ENCODE results near the gene SNED1. TPM values are rescaled to one million over a fixed set of nuclear protein-coding genes. Genes with fewer than 3 reads are reported as not detected.

Gene SNED1
- total and polyA plus RNA-seq, 4 donors = 0.65 to 18.1 (median 2.8) TPM

DNA sequence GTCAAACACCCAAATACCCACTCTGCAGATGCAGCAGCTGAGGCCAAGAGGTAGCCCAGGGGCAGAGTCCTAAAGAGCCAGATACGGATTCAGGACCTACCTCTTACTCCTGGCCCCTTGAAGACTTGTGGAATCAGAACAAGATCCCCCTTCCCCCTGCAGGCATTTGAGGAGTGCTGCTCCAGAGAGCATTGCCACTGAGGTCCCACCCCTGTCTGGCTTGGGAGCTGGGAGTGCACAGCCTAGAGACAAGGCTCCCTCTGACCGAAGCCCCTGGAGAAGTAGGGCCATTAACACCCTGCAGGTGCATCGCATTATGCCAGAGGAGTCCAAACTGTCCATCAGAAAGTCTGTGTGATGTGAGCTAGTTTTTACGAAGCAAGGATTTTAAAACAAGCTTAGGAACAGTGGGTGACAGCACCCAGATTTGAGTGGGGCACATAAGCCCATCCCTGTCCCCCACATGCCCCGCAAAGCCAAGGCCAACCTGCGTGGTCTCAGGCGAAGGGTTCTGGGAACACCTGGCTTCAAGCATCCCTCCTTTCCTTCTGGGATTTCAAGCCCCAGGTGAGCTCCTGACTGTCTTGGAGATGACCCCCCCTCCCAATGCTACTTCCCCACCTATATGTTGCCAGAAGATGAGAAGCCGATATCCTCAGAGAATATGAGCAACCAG lies 55.3 kb downstream of the SNED1 start:
- H3K36me3 ChIP-seq (ENCODE audit: control insufficient read depth in 4 of 4, insufficient read depth in 3 of 4, low read depth in 1 of 4, low read length in 3 of 4) = peaks cover 2 to 56% (median 18%) of the 10 kb centered on the region in 4 donors
- TF ChIP-seq HNF4A (conservative IDR thresholded peaks at IDR 0.05) = no peak
- TF ChIP-seq GABPA (IDR thresholded peaks at IDR 0.05 in 1 of 2, conservative IDR thresholded peaks at IDR 0.05 in 1 of 2) = no peak
- TF ChIP-seq SP1 (IDR thresholded peaks at IDR 0.05) = no peak
- no peak for TF ChIP-seq CTCF (IDR thresholded peaks at IDR 0.05; ENCODE audit: low read depth, low read length, missing input control)
- no peak for TF ChIP-seq EGR1 (IDR thresholded peaks at IDR 0.05; ENCODE audit: low read depth in 2 of 2)
- TF ChIP-seq RXRA (IDR thresholded peaks at IDR 0.05) = no peak
- TF ChIP-seq FOXA2 (IDR thresholded peaks at IDR 0.05) = no peak
- TF ChIP-seq YY1 (IDR thresholded peaks at IDR 0.05) = no peak
- no peak for TF ChIP-seq MAX (IDR thresholded peaks at IDR 0.05)
- TF ChIP-seq ZBTB33 (IDR thresholded peaks at IDR 0.05) = no peak
- no peak for TF ChIP-seq JUND (IDR thresholded peaks at IDR 0.05)
- TF ChIP-seq RAD21 (IDR thresholded peaks at IDR 0.05) = no peak
- TF ChIP-seq NR2F2 (IDR thresholded peaks at IDR 0.05) = no peak
- no peak for TF ChIP-seq HNF4G (IDR thresholded peaks at IDR 0.05)
- no peak for TF ChIP-seq REST (IDR thresholded peaks at IDR 0.05)
- no peak for TF ChIP-seq ATF3 (IDR thresholded peaks at IDR 0.05)
- TF ChIP-seq TAF1 (conservative IDR thresholded peaks at IDR 0.05) = no peak
- TF ChIP-seq FOXA1 (IDR thresholded peaks at IDR 0.05) = no peak
- DNase-seq (ENCODE audit: low spot score) = peak; percentile 22
- no peaks in the 10 kb centered on the region for H3K9me3 ChIP-seq (ENCODE audit: control insufficient read depth in 4 of 4, low read length in 3 of 4)
- H3K27ac ChIP-seq (ENCODE audit: low read depth in 1 of 2, low read length in 2 of 2) = no peak overlapping the region
- H3K4me3 ChIP-seq (ENCODE audit: low read depth in 1 of 3, low read length in 3 of 3) = no peak overlapping the region
- H3K27me3 ChIP-seq (ENCODE audit: control insufficient read depth in 4 of 4, insufficient read depth in 4 of 4, low read length in 3 of 4) = no peaks in the 10 kb centered on the region
- no peaks in the 10 kb centered on the region for H3K4me1 ChIP-seq (ENCODE audit: control insufficient read depth in 4 of 4, insufficient read depth in 4 of 4, low read length in 3 of 4)
- WGBS = 96% methylated on average over 8 of the region's 8 CpGs
- H3K9ac ChIP-seq (ENCODE audit: low read depth in 1 of 2, low read length in 2 of 2) = no peak overlapping the region
